Measurements from ENCODE around the gene PIKFYVE.
"Not testable (repeated sequence)": the region's sequence is repeated elsewhere in the genome, so short reads cannot be mapped to it uniquely, and the experiment has no call there.

PIKFYVE gene

GRCh38 chr2:208256192-208256782, 9.8 kb upstream of the PIKFYVE start:
- no peak for DNase-seq

DNA sequence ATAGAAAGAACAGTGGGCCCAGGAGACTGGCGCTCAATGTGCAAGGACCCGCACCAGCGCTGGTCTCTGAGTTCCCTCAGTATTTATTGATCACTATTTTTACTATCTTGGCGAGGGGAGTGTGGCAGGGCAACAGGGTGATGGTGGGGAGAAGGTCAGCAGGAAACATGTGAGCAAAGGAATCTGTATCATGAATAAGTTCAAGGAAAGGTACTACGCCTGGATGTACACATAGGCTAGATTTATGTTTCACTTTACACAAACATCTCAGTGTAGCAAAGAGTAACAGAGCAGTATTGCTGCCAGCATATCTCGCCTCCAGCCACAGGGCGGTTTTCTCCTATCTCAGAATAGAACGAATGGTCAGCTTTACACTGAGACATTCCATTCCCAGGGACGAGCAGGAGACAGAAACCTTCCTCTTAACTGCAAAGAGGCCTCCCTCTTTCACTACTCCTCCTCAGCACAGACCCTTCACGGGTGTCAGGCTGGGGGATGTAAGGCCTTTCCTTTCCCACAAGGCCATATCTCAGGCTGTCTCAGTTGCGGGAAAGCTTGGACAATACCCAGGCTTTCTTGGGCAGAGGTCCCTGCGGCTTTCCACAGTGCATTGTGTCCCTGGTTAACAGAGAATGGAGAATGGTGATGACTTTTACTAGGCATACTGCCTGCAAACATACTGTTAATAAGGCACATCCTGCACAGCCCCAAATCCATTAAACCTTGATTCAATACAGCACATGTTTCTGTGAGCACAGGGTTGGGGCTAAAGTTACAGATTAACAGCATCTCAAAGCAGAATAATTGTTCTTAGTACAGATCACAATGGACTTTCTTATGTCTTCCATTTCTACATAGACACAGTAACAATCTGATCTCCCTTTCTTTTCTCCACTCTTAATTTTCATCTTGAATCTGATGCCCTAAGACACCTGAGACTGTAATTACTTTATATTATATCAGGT, 8.9 kb upstream of the PIKFYVE start:
- not testable (repeated sequence) for DNase-seq

DNA sequence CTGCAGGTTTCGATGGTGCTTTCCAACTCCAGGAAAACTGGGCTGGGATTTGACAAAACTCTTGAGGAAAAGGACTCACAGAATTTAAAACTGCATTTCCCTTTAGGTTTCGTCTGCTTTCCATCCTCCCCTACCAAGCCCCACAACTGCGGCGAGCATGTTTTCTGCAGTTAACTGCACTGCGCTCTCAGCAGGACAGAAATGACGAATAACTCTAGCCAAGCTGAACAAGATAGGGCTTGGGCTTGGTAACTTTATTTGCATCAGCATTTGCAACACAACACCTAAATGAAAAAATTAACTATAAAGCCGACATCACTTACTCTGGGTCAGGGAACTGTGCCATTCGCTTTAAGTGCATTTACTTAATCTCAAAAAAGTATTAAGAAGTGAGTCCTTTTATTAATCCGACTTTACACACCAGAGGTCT, 669 bp upstream of the PIKFYVE start:
- DNase-seq, result peak; percentile 46

DNA sequence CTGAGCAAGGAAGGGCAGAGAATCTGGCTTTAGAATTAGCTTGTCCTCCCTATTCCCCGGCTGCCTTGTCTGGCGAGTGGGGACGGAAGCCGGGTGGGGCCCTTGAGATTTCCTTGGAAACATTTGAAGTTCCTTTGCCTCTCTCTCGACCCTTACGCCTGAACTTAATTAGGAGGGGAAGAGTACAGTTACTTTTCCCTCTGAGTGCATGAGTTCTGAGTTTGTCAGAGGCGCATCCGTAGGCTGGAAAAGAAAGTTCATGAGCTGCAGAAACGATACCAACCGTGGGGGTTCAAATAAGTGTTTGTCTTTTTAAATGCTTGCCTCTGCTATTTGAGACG, 468 bp downstream of the PIKFYVE start:
- no peak for DNase-seq

- DNase-seq, result no peak
Observed at GRCh38 chr2:208266936-208267335, 881 bp downstream of the PIKFYVE start.

DNA sequence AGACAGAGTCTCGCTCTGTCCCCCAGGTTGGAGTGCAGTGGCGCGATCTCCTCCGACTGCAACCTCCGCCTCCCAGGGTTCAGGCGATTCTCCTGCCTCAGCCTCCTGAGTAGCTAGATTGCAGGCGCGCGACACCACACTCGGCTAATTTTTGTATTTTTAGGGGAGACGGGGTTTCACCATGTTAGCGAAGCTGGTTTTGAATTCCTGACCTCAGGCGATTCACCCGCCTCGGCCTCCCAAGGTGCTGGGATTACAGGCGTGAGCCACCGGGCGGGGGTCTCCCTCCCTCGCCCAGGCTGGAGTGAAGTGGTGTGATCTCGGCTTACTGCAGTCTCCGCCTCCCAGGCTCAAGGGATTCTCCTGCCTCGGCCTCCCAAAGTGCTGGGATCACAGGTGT, 1.5 kb downstream of the PIKFYVE start:
- not testable (repeated sequence) for DNase-seq

GRCh38 chr2:208268156-208268952, 2.3 kb downstream of the PIKFYVE start:
- no peak for DNase-seq

- no peak for DNase-seq
Observed at GRCh38 chr2:208269091-208269490, 3.0 kb downstream of the PIKFYVE start.

DNA sequence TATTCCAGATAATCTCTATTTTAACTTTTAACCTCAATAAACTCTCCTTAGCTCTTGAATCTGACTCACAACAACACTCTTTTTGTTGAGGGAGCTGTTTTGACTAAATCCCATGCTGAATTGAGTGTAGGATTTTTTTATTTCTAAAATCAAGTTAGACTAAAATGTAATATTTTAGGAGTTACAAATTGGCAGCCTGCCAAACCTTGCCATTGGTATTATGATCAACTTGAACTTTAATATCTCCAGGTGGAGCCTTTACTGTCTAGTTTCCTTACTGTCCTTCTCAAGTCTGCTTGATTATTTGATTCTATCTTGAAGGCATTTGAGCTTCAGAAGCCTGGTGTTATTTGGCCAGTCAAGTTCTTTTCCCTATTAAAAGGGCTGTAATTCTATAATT, 8.7 kb downstream of the PIKFYVE start:
- no peak for DNase-seq

GRCh38 chr2:208278549-208278948, 12.5 kb downstream of the PIKFYVE start:
- DNase-seq, result no peak

DNA sequence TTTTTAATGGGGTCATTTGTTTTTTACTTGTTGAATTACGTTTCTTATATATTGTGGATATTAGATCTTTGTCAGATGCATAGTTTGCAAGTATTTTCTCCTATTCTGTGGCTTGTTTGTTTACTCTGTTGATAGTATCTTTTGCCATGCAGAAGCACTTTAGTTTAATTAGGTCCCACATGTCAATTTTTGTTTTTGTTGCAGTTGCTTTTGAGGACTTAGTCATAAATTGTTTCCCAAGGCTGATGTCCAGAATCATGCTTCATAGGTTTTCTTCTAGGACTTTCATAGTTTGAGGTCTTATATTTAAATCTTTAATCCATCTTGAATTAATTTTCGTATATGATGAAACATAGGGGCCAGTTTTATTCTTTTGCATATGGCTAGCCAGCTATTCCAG, 13.2 kb downstream of the PIKFYVE start:
- DNase-seq, result no peak

- no peak for DNase-seq
Observed at GRCh38 chr2:208280234-208280633, 14.2 kb downstream of the PIKFYVE start.

DNA sequence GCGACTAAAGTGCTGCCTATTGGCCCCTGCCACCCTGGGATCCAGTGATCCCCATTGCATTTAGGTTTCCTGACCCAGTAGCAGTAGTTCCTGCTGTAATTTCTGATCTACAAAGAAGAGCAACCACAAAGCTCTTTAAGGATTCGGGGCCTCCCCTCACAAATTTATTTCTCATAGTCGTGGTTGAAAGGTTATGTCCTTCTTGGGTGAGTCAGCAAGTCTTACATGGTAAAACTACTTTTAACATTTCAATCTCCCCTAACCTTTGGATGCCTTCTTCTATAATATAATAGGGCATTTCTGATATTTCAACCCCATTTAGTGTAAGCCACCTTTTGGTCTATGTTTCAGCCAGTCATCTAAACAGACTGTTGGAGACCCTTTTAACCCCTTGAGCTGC, 14.9 kb downstream of the PIKFYVE start:
- DNase-seq, result peak; percentile 55

DNA sequence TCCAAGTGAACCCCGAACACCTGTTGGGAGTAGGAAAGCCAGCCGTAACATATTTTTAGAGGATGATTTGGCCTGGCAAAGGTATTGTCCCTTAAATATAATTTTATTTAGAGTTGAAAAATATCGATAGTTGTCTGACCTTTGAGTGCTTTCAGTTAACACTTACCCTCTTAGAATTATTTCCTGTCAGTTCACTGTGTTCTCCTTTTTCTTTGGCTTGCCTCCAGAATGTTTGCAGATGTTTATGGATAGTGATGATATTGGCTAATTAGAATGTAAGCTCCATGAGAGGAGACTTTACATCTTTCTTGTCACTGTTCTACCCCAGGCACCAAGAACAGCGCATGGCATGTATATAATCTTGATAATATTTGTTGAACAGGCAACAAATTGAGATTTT, 19.8 kb downstream of the PIKFYVE start:
- DNase-seq, result no peak

- DNase-seq, result no peak
Observed at GRCh38 chr2:208294482-208295024, 28.5 kb downstream of the PIKFYVE start.

DNA sequence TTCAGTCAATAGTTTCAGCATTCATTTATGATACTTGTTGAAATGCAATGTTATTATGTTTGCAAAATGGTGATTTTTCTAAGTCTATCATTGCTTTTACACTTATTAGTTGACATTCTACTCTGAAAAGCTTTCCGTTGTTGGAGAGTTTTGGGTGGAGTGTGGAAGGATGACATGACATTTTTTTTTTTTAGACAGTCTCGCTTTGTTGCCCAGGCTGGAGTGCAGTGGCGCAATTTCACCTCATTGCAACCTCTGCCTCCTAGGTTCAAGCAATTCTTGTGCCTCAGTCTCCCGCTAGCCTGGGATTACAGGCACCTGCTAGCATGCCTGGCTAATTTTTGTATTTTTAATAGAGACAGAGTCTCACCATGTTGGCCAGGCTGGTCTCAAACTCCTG, 29.8 kb downstream of the PIKFYVE start:
- DNase-seq, result no peak

GRCh38 chr2:208296610-208297009, 30.6 kb downstream of the PIKFYVE start:
- DNase-seq, result no peak

GRCh38 chr2:208297961-208298360, 31.9 kb downstream of the PIKFYVE start:
- no peak for DNase-seq

DNA sequence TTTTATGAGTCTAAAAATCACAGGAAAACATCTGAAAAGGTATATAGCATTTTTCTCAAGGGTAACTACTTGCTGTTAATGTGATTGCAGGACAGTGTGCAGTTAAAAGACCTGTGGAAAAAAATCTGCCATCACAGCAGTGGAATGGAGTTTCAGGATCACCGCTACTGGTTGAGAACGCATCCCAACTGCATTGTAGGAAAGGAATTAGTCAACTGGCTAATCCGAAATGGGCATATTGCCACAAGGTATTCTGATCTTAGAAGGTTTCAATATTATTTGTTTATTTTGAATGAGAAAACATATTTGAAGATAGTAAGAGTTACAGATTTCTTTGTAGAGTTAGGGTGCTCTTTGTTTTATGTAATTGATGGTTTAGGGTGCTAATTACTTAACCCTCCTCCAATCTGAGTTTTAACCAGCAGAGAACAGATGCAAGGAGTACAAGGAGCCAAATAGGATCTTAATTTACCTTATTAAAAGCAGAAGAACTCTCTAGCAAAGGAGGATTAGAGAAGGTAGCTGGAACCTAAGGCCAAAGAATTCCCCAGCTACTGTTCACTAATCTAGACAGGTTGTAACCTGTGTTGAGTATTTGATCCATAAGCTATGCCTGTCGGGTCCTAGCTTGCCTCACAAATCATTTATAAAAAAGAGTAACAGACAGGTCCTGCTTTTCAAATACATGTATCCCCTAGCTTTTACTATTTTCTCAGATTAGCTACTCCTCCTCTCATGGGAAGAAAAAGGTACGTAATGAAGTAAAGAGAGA, 35.0 kb downstream of the PIKFYVE start:
- DNase-seq, result no peak

DNA sequence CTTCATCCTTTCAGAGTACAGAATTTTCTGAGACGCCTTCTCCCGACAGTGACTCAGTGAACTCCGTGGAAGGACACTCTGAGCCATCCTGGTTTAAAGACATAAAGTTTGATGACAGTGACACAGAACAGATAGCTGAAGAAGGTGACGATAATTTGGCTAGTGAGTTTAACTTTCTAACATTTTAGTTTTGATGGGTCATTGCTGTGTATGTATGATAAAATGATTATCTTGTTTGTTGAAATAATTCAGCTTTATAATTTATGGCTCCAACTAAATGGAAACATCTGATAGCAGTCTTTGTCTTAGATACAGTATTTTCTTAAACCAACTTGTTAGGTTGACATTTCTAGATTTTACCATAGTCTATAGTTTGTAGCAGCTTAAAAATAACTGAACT, 38.1 kb downstream of the PIKFYVE start:
- DNase-seq, result no peak

GRCh38 chr2:208304695-208305094, 38.6 kb downstream of the PIKFYVE start:
- DNase-seq, result no peak

GRCh38 chr2:208306291-208306690, 40.2 kb downstream of the PIKFYVE start:
- peak; percentile 37 for DNase-seq

DNA sequence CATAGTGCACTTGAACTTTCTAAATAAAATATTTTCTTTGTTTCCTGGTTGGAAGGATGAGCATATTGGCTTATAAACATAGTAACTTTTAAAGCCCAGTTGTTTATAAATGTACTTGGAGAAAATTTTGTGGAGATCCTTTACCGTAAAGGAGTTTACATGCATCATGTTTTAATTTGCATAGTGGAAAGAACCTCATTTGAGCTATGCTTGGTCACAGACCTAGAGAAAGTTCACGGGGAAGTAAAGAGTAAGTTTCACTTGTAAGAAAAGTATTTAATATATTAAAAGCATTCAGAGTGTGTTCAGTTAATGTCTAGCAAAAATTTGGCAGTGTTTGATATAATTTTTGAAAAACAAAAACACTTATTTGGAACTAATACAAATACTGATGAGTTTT, 45.3 kb downstream of the PIKFYVE start:
- DNase-seq, result no peak
